ENCODE data around the gene FAM83D. TPM values are rescaled to one million over a fixed set of nuclear protein-coding genes. Genes with fewer than 3 reads are reported as not detected.
"Not testable (repeated sequence)": the region's sequence is repeated elsewhere in the genome, so short reads cannot be mapped to it uniquely, and the experiment has no call there.

FAM83D gene
- total and polyA plus RNA-seq, 2 donors (not counting 1 experiment from before 2014, with no cell fraction given) = 0.82 to 1.7 TPM

GRCh38 chr20:38957915-38958485, 31.8 kb downstream of the FAM83D start:
- WGBS (ENCODE audit: insufficient coverage) = 100% methylated on average over 7 of the region's 8 CpGs
- H3K9me3 ChIP-seq (ENCODE audit: control extremely low read depth in 1 of 3, control insufficient read depth in 2 of 3, insufficient read depth in 1 of 3, low read length in 2 of 3) = no peaks in the 10 kb centered on the region
- no peaks in the 10 kb centered on the region for H3K9me3 Mint-ChIP-seq (ENCODE audit: insufficient read depth)
- H3K27ac ChIP-seq (ENCODE audit: low read length in 2 of 2) = no peak overlapping the region
- peaks cover 18% of the 10 kb centered on the region for H3K4me1 Mint-ChIP-seq
- H3K27ac Mint-ChIP-seq = no peak overlapping the region
- CTCF ChIA-PET = interaction anchor here (1.2 kb wide), 1 partner anchor 92 kb away, joined by 3 read pairs; no protein-coding TSS in a partner anchor
- TF ChIP-seq CTCF (IDR thresholded peaks at IDR 0.05) (no peak), EZH2 (IDR thresholded peaks at IDR 0.05; ENCODE audit: borderline replicate concordance, insufficient read depth, low read depth, low read length, poor library complexity, severe bottlenecking) (no peak)
- H4K20me1 ChIP-seq (ENCODE audit: control insufficient read depth, insufficient read depth, low read length, poor library complexity, severe bottlenecking) = no peaks in the 10 kb centered on the region
- no peak overlapping the region for H2AFZ ChIP-seq (ENCODE audit: insufficient read depth, low read depth, low read length, poor library complexity, severe bottlenecking)
- ATAC-seq (ENCODE audit: low read depth) = no peak
- H3K36me3 ChIP-seq (replicated peaks in 1 of 2; ENCODE audit: control extremely low read depth in 1 of 2, control insufficient read depth in 1 of 2, extremely low read depth in 1 of 2, insufficient read depth in 2 of 2, low read length in 1 of 2) = no peaks in the 10 kb centered on the region
- POLR2A ChIA-PET = no interaction called here
- no peak for DNase-seq
- no peak overlapping the region for H3K9ac ChIP-seq (ENCODE audit: low read length)
- no peak overlapping the region for H3K4me2 ChIP-seq (replicated peaks; ENCODE audit: low read depth, low read length, poor library complexity, severe bottlenecking)
- H3K27me3 Mint-ChIP-seq = no peaks in the 10 kb centered on the region
- H3K4me3 ChIP-seq (ENCODE audit: control extremely low read depth in 1 of 5, extremely low read depth in 1 of 5, insufficient read depth in 1 of 5, low read depth in 2 of 5, low read length in 4 of 5) = no peak overlapping the region
- H3K4me1 ChIP-seq (ENCODE audit: control insufficient read depth in 2 of 2, insufficient read depth in 2 of 2, low read length in 2 of 2) = peaks cover 11 to 12% of the 10 kb centered on the region in 2 donors
- no peaks in the 10 kb centered on the region for H3K27me3 ChIP-seq (replicated peaks in 1 of 4; ENCODE audit: control extremely low read depth in 1 of 4, control insufficient read depth in 3 of 4, insufficient read depth in 4 of 4, low read length in 3 of 4)
- intact Hi-C loops (cut with micrococcal nuclease) = no loop called here
- no peak overlapping the region for H3K4me3 Mint-ChIP-seq
- no peaks in the 10 kb centered on the region for H3K79me2 ChIP-seq (ENCODE audit: control insufficient read depth, insufficient read depth, low read length)

GRCh38 chr20:38960187-38960687, 34.0 kb downstream of the FAM83D start:
- H3K9ac ChIP-seq (ENCODE audit: low read length); H2AFZ ChIP-seq (ENCODE audit: insufficient read depth, low read depth, low read length, poor library complexity, severe bottlenecking); ATAC-seq (ENCODE audit: low read depth); H3K27ac ChIP-seq (ENCODE audit: low read length in 2 of 2); H4K20me1 ChIP-seq (ENCODE audit: control insufficient read depth, insufficient read depth, low read length, poor library complexity, severe bottlenecking); H3K27ac Mint-ChIP-seq; H3K4me2 ChIP-seq (replicated peaks; ENCODE audit: low read depth, low read length, poor library complexity, severe bottlenecking); DNase-seq; POLR2A ChIA-PET; H3K27me3 Mint-ChIP-seq; H3K27me3 ChIP-seq (replicated peaks in 1 of 4; ENCODE audit: control extremely low read depth in 1 of 4, control insufficient read depth in 3 of 4, insufficient read depth in 4 of 4, low read length in 3 of 4); H3K36me3 ChIP-seq (replicated peaks in 1 of 2; ENCODE audit: control extremely low read depth in 1 of 2, control insufficient read depth in 1 of 2, extremely low read depth in 1 of 2, insufficient read depth in 2 of 2, low read length in 1 of 2); H3K9me3 Mint-ChIP-seq (ENCODE audit: insufficient read depth); H3K4me3 Mint-ChIP-seq; H3K4me3 ChIP-seq (ENCODE audit: control extremely low read depth in 1 of 5, extremely low read depth in 1 of 5, insufficient read depth in 1 of 5, low read depth in 2 of 5, low read length in 4 of 5); H3K9me3 ChIP-seq (ENCODE audit: control extremely low read depth in 1 of 3, control insufficient read depth in 2 of 3, insufficient read depth in 1 of 3, low read length in 2 of 3): not testable (repeated sequence)
- Histone ChIP-seq H3K79me2 (ENCODE audit: control insufficient read depth, insufficient read depth, low read length) (peaks cover 21% of the 10 kb centered on the region), H3K4me1 (ENCODE audit: control insufficient read depth in 2 of 2, insufficient read depth in 2 of 2, low read length in 2 of 2) (peaks cover 14% of the 10 kb centered on the region in 2 donors)
- peaks cover 20% of the 10 kb centered on the region for H3K4me1 Mint-ChIP-seq
- intact Hi-C loops (cut with micrococcal nuclease) = loop anchor here (5.0 to 10.0 kb wide), 3 partner anchors 233 to 1265 kb away; partner anchors contain the start of genes CTNNBL1 and RALGAPB
- CTCF ChIA-PET = interaction anchor here (4.0 kb wide), 1 partner anchor 311 kb away, joined by 20 read pairs; no protein-coding TSS in a partner anchor
- WGBS (ENCODE audit: insufficient coverage) = 100% methylated on average over 3 of the region's 9 CpGs
